HCT116 (cell line): Measurements from ENCODE around the gene SPATA16. TPM values are rescaled to one million over a fixed set of nuclear protein-coding genes. Genes with fewer than 3 reads are reported as not detected.
"Not testable (repeated sequence)": the region's sequence is repeated elsewhere in the genome, so short reads cannot be mapped to it uniquely, and the experiment has no call there.

Experiments
- ATAC-seq: fragments of 200-7000 bp; cut with Tn5 transposase; 2 replicates; pipeline ENCODE4 v1.9.1; 2020; ENCODE audit warnings: mild to moderate bottlenecking, moderate library complexity
- BruUV-seq: library from RNA; stranded (reverse); fragments of 400-500 nt; replicated peaks from 2 replicates; lab custom pipeline; 2021; lab: Mats Ljungman, UMichigan
- CTCF ChIA-PET: fragments of 300-600 bp; sonication (Branson Sonifier 250); formaldehyde crosslinking; loops from one replicate; lab custom pipeline; 2021; ENCODE audit warnings: antibody characterized with exemption; lab: Charles Lee
- POLR2A ChIA-PET: fragments of 300-600, 350-600 bp; sonication (Branson Sonifier 250); formaldehyde crosslinking; loops from one replicate; lab custom pipeline; 2021; ENCODE audit warnings: antibody characterized with exemption; lab: Charles Lee
- RAD21 ChIA-PET, 2 experiments: fragments of 300-600 bp; sonication (Branson Sonifier 250); formaldehyde crosslinking; loops; one replicate each; lab custom pipeline; 2023; ENCODE audit warnings: low total read pairs in 2 of 2; ENCODE audit not compliant: uncharacterized antibody in 2 of 2, unreplicated experiment in 2 of 2, low non-redundant PET in 1 of 2; lab: Charles Lee
- DNase-seq: peaks from one replicate; pipeline ENCODE4 v3.0.0-alpha.2; 2010; ENCODE audit warnings: low read depth, low spot score
- H2AFZ ChIP-seq: fragments of 200-600 bp; shearing (Covaris generic), sonication (generic); 2 replicates; pipeline ENCODE4 v1.6.1; 2017; ENCODE audit warnings: low read depth, mixed run types, mixed read lengths, antibody characterized with exemption, low read length; ENCODE audit not compliant: poor library complexity, severe bottlenecking
- H3K27ac ChIP-seq: 2 replicates; pipeline ENCODE4 v1.5.1; 2012; ENCODE audit warnings: low read depth, low read length
- H3K27me3 ChIP-seq: fragments of 200-600 bp; sonication (generic); 2 replicates; pipeline ENCODE4 v1.6.1; 2016; ENCODE audit warnings: mixed run types, low read length, mixed read lengths; ENCODE audit not compliant: insufficient read depth
- H3K36me3 ChIP-seq, 2 experiments: fragments of 200-500 bp in 1 of 2; fragments of 200-600 bp in 1 of 2; sonication (Bioruptor generic) in 1 of 2; sonication (generic) in 1 of 2; 2 replicates each; pipeline versions ENCODE4 v1.5.1 to v1.6.1; 2014 to 2016; ENCODE audit warnings: low read length in 2 of 2, inconsistent platforms in 1 of 2, mixed read lengths in 1 of 2, mixed run types in 1 of 2; ENCODE audit not compliant: insufficient read depth in 2 of 2, control insufficient read depth in 1 of 2
- H3K4me1 ChIP-seq, 2 experiments: fragments of 200-600 bp in 1 of 2; sonication (generic) in 1 of 2; 2 replicates each; pipeline versions ENCODE4 v1.5.1 to v1.6.1; 2012 to 2017; ENCODE audit warnings: low read length in 2 of 2, inconsistent platforms in 1 of 2, mild to moderate bottlenecking in 1 of 2, mixed read lengths in 1 of 2, mixed run types in 1 of 2, moderate library complexity in 1 of 2; ENCODE audit not compliant: insufficient read depth in 2 of 2, control insufficient read depth in 1 of 2
- H3K4me2 ChIP-seq: fragments of 200-600 bp; sonication (generic); 2 replicates; pipeline ENCODE4 v1.6.1; 2017; ENCODE audit warnings: mixed run types, low read length, mixed read lengths
- H3K4me3 ChIP-seq, 2 experiments: fragments of 200-600 bp in 1 of 2; sonication (generic) in 1 of 2; replicated peaks in 1 of 2; 2 replicates each; pipeline ENCODE4 v1.5.1; 2011 to 2016; ENCODE audit warnings: low read length in 2 of 2, control low read depth in 1 of 2, low read depth in 1 of 2, mild to moderate bottlenecking in 1 of 2, mixed read lengths in 1 of 2, mixed run types in 1 of 2
- H3K79me2 ChIP-seq: fragments of 200-600 bp; sonication (generic); 2 replicates; pipeline ENCODE4 v1.6.1; 2017; ENCODE audit warnings: mild to moderate bottlenecking, mixed run types, low read length, moderate library complexity, mixed read lengths; ENCODE audit not compliant: insufficient read depth
- H3K9ac ChIP-seq: fragments of 200-600 bp; sonication (generic); 2 replicates; pipeline ENCODE4 v1.6.1; 2016; ENCODE audit warnings: low read length, mixed read lengths
- H3K9me2 ChIP-seq: fragments of 200-600 bp; sonication (generic), shearing (Covaris generic); 2 replicates; pipeline ENCODE4 v1.6.1; 2017; ENCODE audit warnings: mixed run types, mild to moderate bottlenecking, moderate library complexity; ENCODE audit not compliant: insufficient read depth
- H3K9me3 ChIP-seq, 2 experiments: fragments of 200-500 bp in 1 of 2; fragments of 200-600 bp in 1 of 2; sonication (Bioruptor generic) in 1 of 2; sonication (generic) in 1 of 2; 2 replicates each; pipeline ENCODE4 v1.6.1; 2014 to 2017; ENCODE audit warnings: low read length in 2 of 2, mixed read lengths in 2 of 2, inconsistent platforms in 1 of 2, low read depth in 1 of 2, mild to moderate bottlenecking in 1 of 2, mixed run types in 1 of 2, moderate library complexity in 1 of 2; ENCODE audit not compliant: control insufficient read depth in 1 of 2, insufficient read depth in 1 of 2
- H4K20me1 ChIP-seq: fragments of 200-600 bp; sonication (generic), shearing (Covaris generic); 2 replicates; pipeline ENCODE4 v1.6.1; 2017; ENCODE audit warnings: mixed run types, mild to moderate bottlenecking, moderate library complexity; ENCODE audit not compliant: insufficient read depth
- ATF3 ChIP-seq: IDR thresholded peaks from 2 replicates; pipeline ENCODE4 v1.6.1; 2012
- CBX3 ChIP-seq: IDR thresholded peaks from 2 replicates; pipeline ENCODE4 v1.6.1; 2012; ENCODE audit warnings: low read depth
- EGR1 ChIP-seq: IDR thresholded peaks from 2 replicates; pipeline ENCODE4 v1.6.1; 2012; ENCODE audit warnings: low read depth
- EZH2 ChIP-seq: fragments of 200-600 bp; sonication (generic); IDR thresholded peaks from 2 replicates; pipeline ENCODE4 v1.6.1; 2017; ENCODE audit warnings: antibody characterized with exemption, mixed run types
- EZH2phosphoT487 ChIP-seq: fragments of 200-600 bp; IDR thresholded peaks from 2 replicates; pipeline ENCODE4 v1.6.1; 2018; ENCODE audit warnings: antibody characterized with exemption, borderline replicate concordance
- RAD21 ChIP-seq: IDR thresholded peaks from 2 replicates; pipeline ENCODE4 v1.6.1; 2012; ENCODE audit warnings: low read depth, mild to moderate bottlenecking
- SP1 ChIP-seq: IDR thresholded peaks from 2 replicates; pipeline ENCODE4 v1.6.1; 2012; ENCODE audit warnings: low read depth
- ZBTB33 ChIP-seq: IDR thresholded peaks from 2 replicates; pipeline ENCODE4 v1.6.1; 2011; ENCODE audit warnings: mild to moderate bottlenecking, low read length, moderate library complexity; ENCODE audit not compliant: insufficient replicate concordance; ENCODE audit errors: extremely low read depth
- ZFX ChIP-seq: fragments of 450-650 bp; IDR thresholded peaks from 2 replicates; pipeline ENCODE4 v1.6.1; 2017
- ZNF274 ChIP-seq: fragments of 200-500 bp; sonication (Bioruptor generic); IDR thresholded peaks from 2 replicates; pipeline ENCODE4 v1.6.1; 2014; ENCODE audit warnings: mild to moderate bottlenecking, low read depth, low read length, inconsistent platforms
- intact Hi-C: fragments of 100-400 bp; cut with micrococcal nuclease; formaldehyde crosslinking; loops from 2 replicates; pipeline ENCODE4 v1.10.0; 2022
- total RNA-seq: library from RNA; stranded (reverse); gene quantifications from one replicate; pipeline ENCODE4 v1.2.1, GENCODE V29; 2021; ENCODE audit not compliant: unreplicated experiment

The SPATA16 gene
- total RNA-seq, 1 experiment from 2014 or later, result not detected

DNA sequence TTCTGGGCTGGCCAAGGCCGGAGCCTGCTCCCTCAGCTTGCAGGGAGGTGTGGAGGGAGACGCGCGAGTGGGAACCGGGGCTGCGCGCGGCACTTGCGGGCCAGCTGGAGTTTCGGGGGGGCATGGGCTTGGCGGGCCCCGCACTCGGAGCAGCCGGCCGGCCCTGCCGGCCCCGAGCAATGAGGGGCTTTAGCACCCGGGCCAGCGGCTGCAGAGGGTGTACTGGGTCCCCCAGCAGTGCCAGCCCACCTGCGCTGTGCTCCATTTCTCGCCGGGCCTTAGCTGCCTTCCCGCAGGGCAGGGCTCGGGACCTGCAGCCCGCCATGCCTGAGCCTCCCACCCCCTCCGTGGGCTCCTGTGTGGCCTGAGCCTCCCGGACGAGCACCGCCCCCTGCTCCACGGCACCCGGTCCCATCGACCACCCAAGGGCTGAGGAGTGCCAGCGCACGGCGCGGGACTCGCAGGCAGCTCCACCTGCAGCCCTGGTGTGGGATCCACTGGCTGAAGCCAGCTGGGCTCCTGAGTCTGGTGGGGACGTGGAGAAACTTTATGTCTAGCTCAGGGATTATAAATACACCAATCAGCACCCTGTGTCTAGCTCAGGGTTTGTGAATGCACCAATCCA, 274.2 kb downstream of the SPATA16 start:
- POLR2A ChIA-PET, RAD21 ChIA-PET: not testable (repeated sequence)

DNA sequence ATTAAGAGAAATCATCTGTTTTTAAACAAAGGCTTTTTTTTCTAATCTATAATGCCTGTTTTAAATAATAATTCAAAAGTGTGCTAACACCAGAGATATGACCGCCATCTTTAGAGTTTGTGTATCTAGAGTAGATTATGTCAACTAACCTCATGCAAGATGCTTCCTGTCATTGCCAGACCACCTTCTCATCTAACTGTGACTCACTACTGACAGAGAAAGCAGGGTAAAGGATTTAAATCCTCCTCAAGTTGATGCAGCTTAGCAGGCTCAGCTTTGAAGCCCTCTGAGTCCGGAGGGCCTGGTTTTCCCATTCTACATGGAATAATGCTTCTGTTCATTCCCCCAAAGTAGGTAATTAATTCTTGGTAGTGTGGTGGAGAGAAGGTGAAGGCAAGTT, 282.0 kb downstream of the SPATA16 start:
- Histone ChIP-seq H2AFZ (no peak overlapping the region), H3K4me3 (no peak overlapping the region), H3K9ac (no peak overlapping the region), H3K9me3 (no peaks in the 10 kb centered on the region), H4K20me1 (no peaks in the 10 kb centered on the region), H3K4me2 (no peak overlapping the region), H3K27me3 (no peaks in the 10 kb centered on the region), H3K79me2 (no peaks in the 10 kb centered on the region), H3K4me1 (peaks cover 3 to 9% of the 10 kb centered on the region in 2 experiments; a peak in 3 of 4 replicates), H3K9me2 (no peaks in the 10 kb centered on the region), H3K36me3 (no peaks in the 10 kb centered on the region), H3K27ac (no peak overlapping the region)
- no peak for DNase-seq
- intact Hi-C loops, result no loop called here
- no peak for ATAC-seq
- TF ChIP-seq SP1, result no peak
- TF ChIP-seq CBX3, result no peak
- TF ChIP-seq ZFX, result no peak
- no peak for TF ChIP-seq ATF3
- no peak for TF ChIP-seq EGR1
- no peak for TF ChIP-seq ZNF274
- no peak for TF ChIP-seq EZH2
- TF ChIP-seq EZH2phosphoT487, result no peak
- no peak for TF ChIP-seq RAD21
- no peak for TF ChIP-seq ZBTB33
- RAD21 ChIA-PET, result no interaction called here
- CTCF ChIA-PET, result no interaction called here
- POLR2A ChIA-PET, result no interaction called here
- BruUV-seq, result no TSS peak

More for the DNA sequence above, 274.2 kb downstream of the SPATA16 start:
- H3K4me3 ChIP-seq, H3K27me3 ChIP-seq, H3K27ac ChIP-seq, H2AFZ ChIP-seq, BruUV-seq, H3K9me2 ChIP-seq, DNase-seq, H3K4me2 ChIP-seq, H3K9ac ChIP-seq, H4K20me1 ChIP-seq, H3K79me2 ChIP-seq, CTCF ChIA-PET, intact Hi-C loops, H3K36me3 ChIP-seq, ATAC-seq, H3K4me1 ChIP-seq, H3K9me3 ChIP-seq: not testable (repeated sequence)
